Psoas muscle (tissue), 8 donors: ENCODE data around the gene LMAN1L. TPM values are rescaled to one million over a fixed set of nuclear protein-coding genes. Genes with fewer than 3 reads are reported as not detected.

Experiments used
- ATAC-seq, 4 donors: fragments of 200-7000 bp; cut with Tn5 transposase; one replicate each; pipeline ENCODE4 v1.9.1; 2020; ENCODE audit warnings: moderate library complexity in 3 of 4, mild to moderate bottlenecking in 2 of 4
- DNase-seq, 2 donors: peaks; one replicate each; pipeline ENCODE4 v3.0.0-alpha.2; 2020
- H3K27ac ChIP-seq: fragments of 200-600 bp; one replicate; pipeline ENCODE4 v1.8.0; 2022
- H3K27me3 ChIP-seq, 3 donors: fragments of 200-600 bp in 1 of 3; one replicate each; pipeline versions ENCODE4 v1.6.1 to v1.8.0; 2013 to 2022; ENCODE audit warnings: low read length in 2 of 3, mild to moderate bottlenecking in 2 of 3, moderate library complexity in 1 of 3; ENCODE audit not compliant: insufficient read depth in 3 of 3
- H3K36me3 ChIP-seq, 2 donors: fragments of 200-600 bp in 1 of 2; one replicate each; pipeline versions ENCODE4 v1.6.1 to v1.8.0; 2013 to 2022; ENCODE audit warnings: low read depth in 1 of 2, mild to moderate bottlenecking in 1 of 2, moderate library complexity in 1 of 2; ENCODE audit not compliant: insufficient read depth in 1 of 2
- H3K4me1 ChIP-seq: fragments of 200-600 bp; one replicate; pipeline ENCODE4 v1.8.0; 2022
- H3K4me3 ChIP-seq: fragments of 200-600 bp; one replicate; pipeline ENCODE4 v1.8.0; 2022; ENCODE audit warnings: mild to moderate bottlenecking
- H3K9me3 ChIP-seq: fragments of 200-600 bp; one replicate; pipeline ENCODE4 v1.8.0; 2022
- WGBS, 3 donors: extraction: QIAGEN DNeasy Blood & Tissue Kit; methylation state at CpG; one replicate each; pipeline versions ENCODE4 v1.1.6 to v1.1.7; 2013; 5-methylcytosine and 5-hydroxymethylcytosine counted together
- intact Hi-C, 2 donors: fragments of 100-400 bp; cut with DNase I; formaldehyde crosslinking; loops; one replicate each; pipeline versions ENCODE4 v1.11.0 to v1.14.2; 2022
- polyA plus RNA-seq, 3 donors: library from polyadenylated mRNA; stranded (reverse); fragments of 200-250 nt; gene quantifications; one replicate each; pipeline ENCODE4 v1.2.3, GENCODE V29; 2013
- total RNA-seq, 4 donors: library from RNA; stranded (reverse); fragmentation: NEBNext Ultra II Directional in 2 of 4; extraction: Animal tissue kit (Norgen Biotek cat#: 25700) in 2 of 4; gene quantifications; one replicate each; pipeline versions ENCODE4 v1.2.1 to v1.2.4, GENCODE V29; 2021 to 2023
- TF ChIP-seq, protein P1 (sequence below): fragments of 200-600 bp; IDR thresholded peaks from one replicate; pipeline ENCODE4 v1.8.0; 2022; ENCODE audit warnings: antibody characterized with exemption
- donor health status: healthy with polysubstance abuse.
- donor health status: DM: no; HTN: no; CAD: no; lungs with moderate emphysema.
- donor health status: Bipolar disorder and iron deficiency.
- donor health status: healthy.
- donor health status: DM: yes; HTN: yes; CAD: no.
- donor health status: DM: no; HTN: no; CAD: no.
- donor health status: DM: no; HTN: no; CAD: no.
- donor health status: DM: yes; HTN: yes; CAD: no.

LMAN1L gene
- total and polyA plus RNA-seq, 7 donors, result 0.36 to 0.66 TPM; not detected in 5

DNA sequence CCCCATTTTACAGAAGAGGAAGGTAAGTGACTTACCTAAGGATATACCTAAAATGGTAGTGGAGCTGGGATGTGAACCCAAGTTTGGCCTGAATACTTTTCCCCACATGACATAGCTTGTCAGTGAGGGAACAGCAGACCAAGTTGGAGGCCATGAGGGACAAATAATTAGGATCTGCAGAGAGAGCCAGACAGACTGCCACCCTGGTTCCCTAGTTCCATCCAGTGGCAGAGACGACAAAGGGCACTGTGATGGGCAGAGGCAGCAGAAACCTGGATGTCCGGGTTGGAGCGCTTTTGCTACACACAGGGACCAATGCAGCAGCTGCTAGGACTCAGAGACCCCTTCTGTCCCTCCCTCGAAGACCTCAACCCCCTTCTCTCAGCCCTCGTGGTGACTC lies 15.0 kb downstream of the LMAN1L start:
- DNase-seq, result no peak
- intact Hi-C loops, result no loop called here
- H3K27me3 ChIP-seq, result peaks cover 0 to 10% (median 1%) of the 10 kb centered on the region in 3 donors
- no peak overlapping the region for H3K4me3 ChIP-seq
- H3K36me3 ChIP-seq, result no peaks in the 10 kb centered on the region
- H3K9me3 ChIP-seq, result no peaks in the 10 kb centered on the region
- no peak for ATAC-seq
- peaks cover 17% of the 10 kb centered on the region for H3K4me1 ChIP-seq
- TF ChIP-seq, protein P1, sequence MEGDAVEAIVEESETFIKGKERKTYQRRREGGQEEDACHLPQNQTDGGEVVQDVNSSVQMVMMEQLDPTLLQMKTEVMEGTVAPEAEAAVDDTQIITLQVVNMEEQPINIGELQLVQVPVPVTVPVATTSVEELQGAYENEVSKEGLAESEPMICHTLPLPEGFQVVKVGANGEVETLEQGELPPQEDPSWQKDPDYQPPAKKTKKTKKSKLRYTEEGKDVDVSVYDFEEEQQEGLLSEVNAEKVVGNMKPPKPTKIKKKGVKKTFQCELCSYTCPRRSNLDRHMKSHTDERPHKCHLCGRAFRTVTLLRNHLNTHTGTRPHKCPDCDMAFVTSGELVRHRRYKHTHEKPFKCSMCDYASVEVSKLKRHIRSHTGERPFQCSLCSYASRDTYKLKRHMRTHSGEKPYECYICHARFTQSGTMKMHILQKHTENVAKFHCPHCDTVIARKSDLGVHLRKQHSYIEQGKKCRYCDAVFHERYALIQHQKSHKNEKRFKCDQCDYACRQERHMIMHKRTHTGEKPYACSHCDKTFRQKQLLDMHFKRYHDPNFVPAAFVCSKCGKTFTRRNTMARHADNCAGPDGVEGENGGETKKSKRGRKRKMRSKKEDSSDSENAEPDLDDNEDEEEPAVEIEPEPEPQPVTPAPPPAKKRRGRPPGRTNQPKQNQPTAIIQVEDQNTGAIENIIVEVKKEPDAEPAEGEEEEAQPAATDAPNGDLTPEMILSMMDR, result no peak
- 45 to 56% (median 51%) methylated on average over 5 of the region's 5 CpGs for WGBS, 3 donors
- H3K27ac ChIP-seq, result no peak overlapping the region

DNA sequence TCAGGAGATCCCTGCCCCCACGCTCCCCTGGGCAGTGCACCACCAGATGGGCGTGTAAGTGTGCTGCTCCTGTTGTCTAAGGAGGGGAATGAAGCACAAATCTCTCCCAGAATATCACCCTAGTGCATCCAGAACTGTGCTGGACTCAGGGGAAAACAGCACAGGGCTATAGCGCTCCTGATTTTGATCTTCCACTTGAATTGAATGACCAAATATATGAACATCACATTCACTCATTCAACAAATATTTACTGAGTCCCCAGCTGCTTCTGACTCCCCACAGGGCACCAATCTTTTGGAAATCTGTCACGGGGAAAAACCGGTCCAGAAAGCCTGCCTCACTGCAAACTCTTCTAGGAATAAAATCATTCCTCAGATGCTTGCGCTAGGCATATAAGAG lies 16.2 kb downstream of the LMAN1L start:
- H3K9me3 ChIP-seq, result no peaks in the 10 kb centered on the region
- WGBS, 3 donors, result 58 to 70% (median 64%) methylated on average over 6 of the region's 6 CpGs
- no peaks in the 10 kb centered on the region for H3K36me3 ChIP-seq
- intact Hi-C loops, result no loop called here
- H3K27ac ChIP-seq, result no peak overlapping the region
- no peak overlapping the region for H3K4me3 ChIP-seq
- H3K4me1 ChIP-seq, result peaks cover 17% of the 10 kb centered on the region
- no peak for DNase-seq
- peaks cover 0 to 10% (median 1%) of the 10 kb centered on the region in 3 donors for H3K27me3 ChIP-seq
- ATAC-seq, result no peak
- TF ChIP-seq, protein P1, result no peak

DNA sequence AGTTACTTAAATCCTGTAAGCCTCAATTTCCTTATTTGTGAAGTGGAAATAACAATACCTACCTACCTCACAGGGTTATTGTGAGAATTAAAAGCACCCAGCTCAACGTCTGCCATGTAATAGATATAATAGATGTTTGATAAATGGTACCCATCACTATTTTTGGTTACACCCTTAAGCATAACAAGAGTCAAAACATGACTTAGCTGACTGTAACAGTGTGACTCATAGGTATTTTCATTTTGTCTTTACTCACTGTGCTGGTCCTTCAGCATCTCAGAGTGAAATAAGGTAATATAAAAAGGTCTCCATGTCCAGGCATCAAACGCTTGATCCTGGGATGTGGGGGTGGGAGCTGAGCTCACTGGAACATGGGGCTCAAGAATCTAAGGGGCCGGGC lies 16.9 kb downstream of the LMAN1L start:
- DNase-seq, result no peak
- Histone ChIP-seq H3K27me3 (peaks cover 0 to 10% (median 1%) of the 10 kb centered on the region in 3 donors), H3K4me1 (peaks cover 17% of the 10 kb centered on the region), H3K36me3 (no peaks in the 10 kb centered on the region), H3K9me3 (no peaks in the 10 kb centered on the region), H3K4me3 (no peak overlapping the region), H3K27ac (no peak overlapping the region)
- TF ChIP-seq, protein P1, result no peak
- intact Hi-C loops, result no loop called here
- ATAC-seq, result no peak
- WGBS, 3 donors, result 66 to 75% (median 71%) methylated on average over 3 of the region's 3 CpGs

DNA sequence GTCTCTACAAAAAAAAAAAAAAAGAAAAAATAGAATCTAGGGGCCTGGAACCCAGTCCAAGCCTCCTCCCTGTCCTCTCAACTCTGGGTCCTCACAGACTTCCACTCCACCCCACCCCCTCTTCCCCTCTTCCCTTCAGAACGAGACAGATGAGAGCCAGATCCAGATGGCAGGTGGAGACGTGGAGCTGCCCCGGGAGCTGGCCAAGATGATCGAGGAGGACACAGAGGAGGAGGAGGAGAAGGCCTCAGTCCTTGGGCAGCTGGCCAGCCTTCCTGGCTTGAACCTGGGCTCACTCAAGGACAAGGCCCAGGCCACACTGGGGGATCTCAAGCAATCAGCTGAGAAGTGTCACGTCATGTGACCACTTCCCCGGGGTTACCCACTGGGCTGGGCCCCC lies 17.4 kb downstream of the LMAN1L start:
- H3K9me3 ChIP-seq, result no peaks in the 10 kb centered on the region
- peaks cover 17% of the 10 kb centered on the region for H3K4me1 ChIP-seq
- intact Hi-C loops, result no loop called here
- no peak overlapping the region for H3K27ac ChIP-seq
- H3K4me3 ChIP-seq, result no peak overlapping the region
- peaks cover 0 to 10% (median 1%) of the 10 kb centered on the region in 3 donors for H3K27me3 ChIP-seq
- DNase-seq, result no peak
- no peaks in the 10 kb centered on the region for H3K36me3 ChIP-seq
- WGBS, 3 donors, result 26 to 57% (median 39%) methylated on average over 4 to 6 of the region's 6 CpGs
- TF ChIP-seq, protein P1, result no peak
- ATAC-seq, result no peak

DNA sequence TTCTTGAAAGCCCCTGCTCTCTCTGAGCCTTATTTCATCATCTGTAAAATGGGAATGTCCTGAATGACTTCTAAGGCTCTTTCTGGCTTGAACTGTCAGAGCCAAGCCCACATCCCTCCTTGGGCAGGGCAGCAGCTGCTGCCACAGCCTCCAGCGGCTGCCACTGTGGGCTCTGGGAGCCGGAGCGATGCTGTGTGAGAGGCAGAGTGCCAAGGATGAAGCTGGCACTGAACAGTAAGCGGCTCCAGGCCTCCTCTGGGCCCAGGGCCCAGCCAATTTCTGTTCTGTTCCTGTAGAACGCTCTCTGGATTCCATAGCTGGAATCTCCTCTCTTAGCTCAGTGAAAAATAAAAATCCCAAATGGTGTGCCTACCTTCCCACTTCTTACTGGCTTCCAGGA lies 18.2 kb downstream of the LMAN1L start:
- WGBS, 3 donors, result 14 to 46% (median 29%) methylated on average over 5 of the region's 5 CpGs
- Histone ChIP-seq H3K4me3 (no peak overlapping the region), H3K9me3 (no peaks in the 10 kb centered on the region), H3K36me3 (peaks cover 0 to 1% of the 10 kb centered on the region in 2 donors), H3K27ac (peak overlapping the region; percentile 16), H3K27me3 (peaks cover 0 to 10% (median 1%) of the 10 kb centered on the region in 3 donors), H3K4me1 (peaks cover 17% of the 10 kb centered on the region)
- intact Hi-C loops, result no loop called here
- DNase-seq (no peak), ATAC-seq (peak in 3 of 4 donors; percentile 37 to 57 (median 45))
- TF ChIP-seq, protein P1, result no peak
